Natural killer cell (primary cell): ENCODE data around the gene WDR59. TPM values are rescaled to one million over a fixed set of nuclear protein-coding genes. Genes with fewer than 3 reads are reported as not detected.

Experiments used
- ATAC-seq, 3 donors: fragments of 150-1000 bp in 2 of 3; fragments of 200-7000 bp in 1 of 3; cut with Tn5 transposase; 1 replicate in 1 of 3; 2 replicates in 2 of 3; pipeline ENCODE4 v1.10.0; 2021; ENCODE audit warnings: mild to moderate bottlenecking in 2 of 3, moderate library complexity in 2 of 3
- DNase-seq, 2 donors: peaks; one replicate each; pipeline versions ENCODE4 v3.0.0 to v3.0.0-alpha.2; 2013 to 2021; ENCODE audit warnings: mixed read lengths in 1 of 2
- H3K27ac ChIP-seq: one replicate; pipeline ENCODE4 v1.5.1; 2013; ENCODE audit warnings: mild to moderate bottlenecking, low read length
- H3K27me3 ChIP-seq: one replicate; pipeline ENCODE4 v1.6.1; 2013; ENCODE audit warnings: low read length; ENCODE audit not compliant: control insufficient read depth, insufficient read depth
- H3K36me3 ChIP-seq: one replicate; pipeline ENCODE4 v1.6.1; 2013; ENCODE audit warnings: low read length; ENCODE audit not compliant: control insufficient read depth, insufficient read depth
- H3K4me1 ChIP-seq: one replicate; pipeline ENCODE4 v1.6.1; 2013; ENCODE audit warnings: low read length; ENCODE audit not compliant: control insufficient read depth, insufficient read depth
- H3K4me3 ChIP-seq: one replicate; pipeline ENCODE4 v1.5.1; 2013; ENCODE audit warnings: low read length
- H3K9me3 ChIP-seq: one replicate; pipeline ENCODE4 v1.6.1; 2013; ENCODE audit warnings: low read length; ENCODE audit not compliant: control insufficient read depth, insufficient read depth
- H3K27ac Mint-ChIP-seq, 2 donors: one replicate each; pipeline ENCODE4 v1.8.0; 2022; ENCODE audit warnings: mild to moderate bottlenecking in 2 of 2, mixed read lengths in 2 of 2, moderate library complexity in 1 of 2
- H3K27me3 Mint-ChIP-seq, 2 donors: one replicate each; pipeline ENCODE4 v1.8.0; 2022; ENCODE audit warnings: low read depth in 2 of 2, mixed read lengths in 2 of 2
- H3K36me3 Mint-ChIP-seq: one replicate; pipeline ENCODE4 v1.8.0; 2022; ENCODE audit warnings: mixed read lengths
- H3K4me1 Mint-ChIP-seq, 2 donors: one replicate each; pipeline ENCODE4 v1.8.0; 2022; ENCODE audit warnings: mixed read lengths in 2 of 2
- H3K4me3 Mint-ChIP-seq: one replicate; pipeline ENCODE4 v1.8.0; 2022; ENCODE audit warnings: mild to moderate bottlenecking, moderate library complexity, mixed read lengths
- H3K9me3 Mint-ChIP-seq, 2 donors: one replicate each; pipeline ENCODE4 v1.8.0; 2022; ENCODE audit warnings: mixed read lengths in 2 of 2
- CTCF ChIP-seq: fragments of 200-600 bp; IDR thresholded peaks from one replicate; pipeline ENCODE4 v1.8.0; 2022; ENCODE audit warnings: antibody characterized with exemption
- WGBS: methylation state at CpG from one replicate; pipeline ENCODE4 v1.1.7; 2013; ENCODE audit warnings: missing lambda C conversion rate; ENCODE audit not compliant: insufficient coverage; 5-methylcytosine and 5-hydroxymethylcytosine counted together
- intact Hi-C: fragments of 100-400 bp; cut with micrococcal nuclease; formaldehyde crosslinking; loops from one replicate; pipeline ENCODE4 v1.14.2; 2022
- total RNA-seq, 4 donors: library from RNA; stranded (reverse); fragments of 120-200 nt in 1 of 4; gene quantifications; one replicate each; pipeline versions ENCODE4 v1.2.3 to v1.2.4, GENCODE V29; 2013 to 2022

The WDR59 gene
- total RNA-seq, 3 donors from 2014 or later (not counting 1 experiment from before 2014, with no cell fraction given): 60.5 to 83.7 (median 73.2) TPM

- Histone ChIP-seq H3K4me3 (no peak overlapping the region), H3K27ac (no peak overlapping the region), H3K9me3 (peaks cover 4% of the 10 kb centered on the region), H3K36me3 (no peaks in the 10 kb centered on the region), H3K27me3 (no peaks in the 10 kb centered on the region), H3K4me1 (no peaks in the 10 kb centered on the region)
- ATAC-seq (no peak), DNase-seq (no peak)
- intact Hi-C loops: no loop called here
- Mint-ChIP-seq H3K36me3 (peaks cover 14% of the 10 kb centered on the region), H3K4me1 (peaks cover 0 to 5% of the 10 kb centered on the region in 2 donors), H3K9me3 (peaks cover 3 to 7% of the 10 kb centered on the region in 2 donors), H3K27me3 (no peaks in the 10 kb centered on the region), H3K4me3 (no peak overlapping the region), H3K27ac (no peak overlapping the region)
- 92% methylated on average over 4 of the region's 4 CpGs for WGBS
- TF ChIP-seq CTCF: no peak
Measured at GRCh38 chr16:75022567-75022966, 37.6 kb upstream of the WDR59 start.

- Mint-ChIP-seq H3K27me3 (no peaks in the 10 kb centered on the region), H3K9me3 (peaks cover 3 to 7% of the 10 kb centered on the region in 2 donors), H3K4me3 (no peak overlapping the region), H3K4me1 (peaks cover 0 to 5% of the 10 kb centered on the region in 2 donors), H3K36me3 (peaks cover 14% of the 10 kb centered on the region), H3K27ac (no peak overlapping the region)
- no peak overlapping the region for H3K27ac ChIP-seq
- no peaks in the 10 kb centered on the region for H3K4me1 ChIP-seq
- H3K27me3 ChIP-seq: no peaks in the 10 kb centered on the region
- H3K9me3 ChIP-seq: peaks cover 4% of the 10 kb centered on the region
- no peak for TF ChIP-seq CTCF
- H3K4me3 ChIP-seq: no peak overlapping the region
- DNase-seq (no peak), ATAC-seq (no peak)
- 83% methylated on average over 1 of the region's 1 CpG for WGBS
- no peaks in the 10 kb centered on the region for H3K36me3 ChIP-seq
- intact Hi-C loops: no loop called here
Measured at GRCh38 chr16:75021410-75021809, 36.5 kb upstream of the WDR59 start.

- Mint-ChIP-seq H3K27me3 (no peaks in the 10 kb centered on the region), H3K4me1 (peaks cover 0 to 5% of the 10 kb centered on the region in 2 donors), H3K27ac (no peak overlapping the region), H3K9me3 (peaks cover 3 to 7% of the 10 kb centered on the region in 2 donors), H3K4me3 (no peak overlapping the region), H3K36me3 (peaks cover 14% of the 10 kb centered on the region)
- DNase-seq (no peak), ATAC-seq (no peak)
- peaks cover 4% of the 10 kb centered on the region for H3K9me3 ChIP-seq
- H3K4me3 ChIP-seq: no peak overlapping the region
- no peak for TF ChIP-seq CTCF
- 91% methylated on average over 3 of the region's 7 CpGs for WGBS
- no peaks in the 10 kb centered on the region for H3K4me1 ChIP-seq
- H3K27me3 ChIP-seq: no peaks in the 10 kb centered on the region
- no peaks in the 10 kb centered on the region for H3K36me3 ChIP-seq
- intact Hi-C loops: no loop called here
- H3K27ac ChIP-seq: no peak overlapping the region
Measured at GRCh38 chr16:75019586-75019985, 34.7 kb upstream of the WDR59 start.

- no peak overlapping the region for H3K27ac Mint-ChIP-seq
- peaks cover 14% of the 10 kb centered on the region for H3K36me3 Mint-ChIP-seq
- intact Hi-C loops: no loop called here
Measured at GRCh38 chr16:75019007-75019406, 34.1 kb upstream of the WDR59 start.

More at GRCh38 chr16:75019007-75019406, 34.1 kb upstream of the WDR59 start:
- TF ChIP-seq CTCF: no peak
- Histone ChIP-seq H3K4me1 (no peaks in the 10 kb centered on the region), H3K27me3 (no peaks in the 10 kb centered on the region), H3K9me3 (peaks cover 4% of the 10 kb centered on the region), H3K27ac (no peak overlapping the region), H3K36me3 (no peaks in the 10 kb centered on the region), H3K4me3 (no peak overlapping the region)
- H3K9me3 Mint-ChIP-seq: peaks cover 3 to 7% of the 10 kb centered on the region in 2 donors
- 83% methylated on average over 8 of the region's 8 CpGs for WGBS
- no peaks in the 10 kb centered on the region for H3K27me3 Mint-ChIP-seq
- no peak for ATAC-seq
- no peak overlapping the region for H3K4me3 Mint-ChIP-seq
- no peaks in the 10 kb centered on the region for H3K4me1 Mint-ChIP-seq
- DNase-seq: no peak
